ENCODE results near the gene NCF1.
"Not testable (repeated sequence)": the region's sequence is repeated elsewhere in the genome, so short reads cannot be mapped to it uniquely, and the experiment has no call there.

Gene NCF1

GRCh38 chr7:74788369-74789150, 14.7 kb downstream of the NCF1 start:
- DNase-seq (ENCODE audit: low spot score), result peak; percentile 87

- DNase-seq (ENCODE audit: low spot score), result not testable (repeated sequence)
Observed at GRCh38 chr7:74789200-74789736, 15.5 kb downstream of the NCF1 start.

DNA sequence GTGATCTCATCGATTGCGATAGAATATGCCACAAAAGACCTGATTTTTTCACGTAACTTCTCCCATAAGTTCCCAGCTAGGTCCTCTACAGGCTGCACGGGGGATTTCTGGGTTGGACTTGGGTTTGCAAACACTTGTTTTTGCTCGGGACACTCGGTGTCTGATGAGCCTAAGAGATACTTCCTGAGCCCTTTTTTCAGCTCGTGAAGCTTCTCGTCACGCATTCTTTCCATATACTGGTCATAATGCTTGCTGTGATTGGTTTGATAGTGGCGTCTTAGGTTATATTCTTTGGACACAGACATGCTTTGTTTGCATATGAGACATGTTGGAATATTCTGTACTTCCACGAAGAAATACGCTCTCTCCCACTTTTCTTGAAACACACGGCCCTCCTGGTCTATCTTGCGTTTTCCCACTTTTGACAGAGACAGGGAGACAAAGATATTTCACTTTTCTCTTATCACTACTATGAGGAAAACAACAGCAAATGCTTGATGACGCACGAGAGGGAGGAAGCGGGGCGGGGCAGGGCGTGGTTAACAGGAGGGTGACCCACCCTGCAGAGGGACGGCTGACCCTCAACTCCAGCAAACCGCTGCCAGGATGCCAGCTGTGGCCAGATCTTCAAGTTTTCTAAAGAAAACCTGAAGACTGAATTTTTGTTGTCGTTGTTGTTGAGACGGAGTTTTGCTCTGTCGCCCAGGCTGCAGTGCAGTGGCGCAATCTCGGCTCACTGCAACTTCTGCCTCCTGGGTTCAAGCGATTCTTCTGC, 24.2 kb downstream of the NCF1 start:
- not testable (repeated sequence) for DNase-seq (ENCODE audit: low spot score)

DNA sequence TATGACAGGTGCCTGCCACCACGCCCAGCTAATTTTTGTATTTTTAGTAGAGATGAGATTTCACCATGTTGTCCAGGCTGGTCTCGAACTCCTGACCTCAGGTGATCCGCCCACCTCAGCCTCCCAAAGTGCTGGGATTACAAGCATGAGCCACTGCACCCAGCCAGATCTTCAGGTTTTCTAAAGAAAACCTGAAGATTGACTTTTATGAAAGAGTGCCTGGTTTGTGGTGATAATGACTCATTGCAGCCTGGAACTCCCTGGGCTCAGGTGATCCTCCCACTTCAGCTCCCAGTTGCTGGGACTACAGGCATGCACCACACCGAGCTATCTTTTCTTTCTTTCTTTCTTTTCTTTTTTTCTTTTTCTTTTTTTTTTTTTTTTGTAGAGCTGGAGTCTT, 24.8 kb downstream of the NCF1 start:
- DNase-seq (ENCODE audit: low spot score), result not testable (repeated sequence)

DNA sequence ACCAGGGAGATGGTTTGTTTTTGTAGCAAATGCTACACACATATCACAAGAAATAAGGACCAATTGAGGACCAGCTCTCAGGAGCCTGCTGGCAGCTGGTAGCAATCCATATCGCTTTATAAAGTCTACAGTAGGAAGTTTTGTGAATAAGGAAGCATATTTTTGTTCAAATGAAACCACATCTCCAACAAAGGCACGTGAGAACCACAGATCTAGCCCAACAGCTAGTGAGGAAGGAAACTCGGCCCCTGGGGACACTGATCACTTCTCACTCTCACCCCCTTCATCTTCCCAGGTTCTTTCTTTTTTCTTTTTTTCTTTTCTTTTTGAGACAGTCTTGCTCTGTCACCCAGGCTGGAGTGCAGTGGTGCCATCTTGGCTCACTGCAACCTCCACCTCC, 42.1 kb downstream of the NCF1 start:
- not testable (repeated sequence) for DNase-seq (ENCODE audit: low spot score)

- not testable (repeated sequence) for DNase-seq (ENCODE audit: low spot score)
Observed at GRCh38 chr7:74820146-74820805, 46.5 kb downstream of the NCF1 start.

GRCh38 chr7:74821259-74821658, 47.4 kb downstream of the NCF1 start:
- DNase-seq (ENCODE audit: low spot score), result not testable (repeated sequence)

GRCh38 chr7:74829959-74830358, 56.1 kb downstream of the NCF1 start:
- DNase-seq (ENCODE audit: low spot score), result not testable (repeated sequence)

DNA sequence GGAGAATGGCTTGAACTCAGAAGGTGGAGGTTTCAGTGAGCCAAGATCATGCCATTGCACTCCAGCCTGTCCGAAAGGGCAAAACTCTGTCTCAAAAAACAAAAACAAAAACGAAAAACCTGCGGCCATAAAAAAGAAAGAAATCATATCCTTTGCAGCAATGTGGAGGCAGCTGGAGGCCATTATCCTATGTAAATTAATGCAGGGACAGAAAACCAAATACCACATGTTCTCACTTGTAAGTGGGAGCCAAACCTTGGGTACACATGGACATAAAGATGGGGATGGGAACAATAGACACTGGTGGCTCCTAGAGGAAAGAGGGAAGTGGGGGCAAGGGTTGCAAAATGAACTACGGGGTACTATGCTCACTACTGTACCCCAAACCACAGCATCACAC, 56.6 kb downstream of the NCF1 start:
- DNase-seq (ENCODE audit: low spot score), result not testable (repeated sequence)

Data from kidney tubule cell (primary cell).